Mesodermal cell (in vitro differentiated cells): ENCODE data around the gene APOM. TPM values are rescaled to one million over a fixed set of nuclear protein-coding genes. Genes with fewer than 3 reads are reported as not detected.

Source experiments
- H3K27ac ChIP-seq: 2 replicates; pipeline ENCODE4 v1.7.0; 2013; ENCODE audit warnings: mild to moderate bottlenecking, low read depth, low read length, moderate library complexity; ENCODE audit not compliant: severe bottlenecking
- H3K36me3 ChIP-seq: 2 replicates; pipeline ENCODE4 v1.7.1; 2013; ENCODE audit warnings: mild to moderate bottlenecking, low read length, moderate library complexity; ENCODE audit not compliant: control insufficient read depth, insufficient read depth
- H3K4me1 ChIP-seq: one replicate; pipeline ENCODE4 v1.7.1; 2013; ENCODE audit warnings: mild to moderate bottlenecking, low read length; ENCODE audit not compliant: insufficient read depth, control insufficient read depth, poor library complexity, severe bottlenecking
- H3K4me3 ChIP-seq: 2 replicates; pipeline ENCODE4 v1.7.0; 2013; ENCODE audit warnings: low read length, control low read depth, mild to moderate bottlenecking; ENCODE audit not compliant: insufficient read depth, poor library complexity, severe bottlenecking; ENCODE audit errors: extremely low read depth
- H3K9me3 ChIP-seq: 2 replicates; pipeline ENCODE4 v1.7.1; 2013; ENCODE audit warnings: mild to moderate bottlenecking, low read length, moderate library complexity; ENCODE audit not compliant: control insufficient read depth
- WGBS, 2 experiments: methylation state at CpG; one replicate each; pipeline ENCODE4 v1.1.5; 2013; ENCODE audit warnings: missing lambda C conversion rate in 2 of 2; ENCODE audit not compliant: insufficient coverage in 2 of 2; 5-methylcytosine and 5-hydroxymethylcytosine counted together
- polyA plus RNA-seq, 2 experiments: library from polyadenylated mRNA; stranded (reverse); fragments of 50-300 nt; gene quantifications; one replicate each; pipeline ENCODE4 v1.2.3, GENCODE V29; 2013

APOM gene
- 2.3 TPM for polyA plus RNA-seq (2013, experiment 1 of 2)
- polyA plus RNA-seq (2013, experiment 2 of 2), result 1.9 TPM

DNA sequence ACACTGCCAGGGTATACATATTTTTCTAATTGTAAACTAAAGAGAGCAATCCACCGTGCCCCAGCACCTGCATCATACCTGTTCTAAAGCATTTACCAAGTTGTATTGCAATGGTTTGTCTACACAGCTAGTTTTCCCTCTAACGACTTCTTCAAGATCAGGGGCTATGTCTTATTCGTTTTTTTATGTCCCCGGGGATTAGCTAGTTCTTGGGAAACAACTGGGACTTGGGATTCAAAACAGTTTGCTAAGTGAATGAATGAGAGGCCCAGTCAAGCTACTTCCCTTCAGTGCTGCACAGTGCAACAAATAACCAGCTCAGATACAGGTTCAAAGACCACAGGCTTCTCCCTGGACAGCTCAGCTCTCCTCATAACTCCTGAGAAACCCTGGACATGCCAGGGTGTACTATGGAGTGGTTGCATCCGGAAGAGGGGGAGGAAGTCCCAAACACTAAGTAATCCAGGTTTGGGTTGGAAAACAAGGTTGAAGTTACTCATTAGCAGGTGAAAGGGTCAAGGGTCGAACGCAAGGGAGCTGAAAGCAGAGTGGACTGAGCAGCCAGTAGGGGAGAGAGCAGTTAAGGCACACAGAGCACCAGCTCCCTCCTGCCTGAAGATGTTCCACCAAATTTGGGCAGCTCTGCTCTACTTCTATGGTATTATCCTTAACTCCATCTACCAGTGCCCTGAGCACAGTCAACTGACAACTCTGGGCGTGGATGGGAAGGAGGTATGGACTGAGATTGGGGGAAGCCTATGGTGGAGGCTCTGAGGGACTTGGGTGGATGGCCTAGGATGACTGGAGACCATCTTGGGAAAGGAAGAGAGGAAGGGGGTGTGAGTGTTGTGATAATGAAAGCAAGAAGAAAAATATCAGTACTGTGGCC is at the start of gene APOM:
TSS of gene APOM (plus strand) at position 546 of the 889 bp plus-strand sequence. CDS start at position 619, 73 bp downstream.
- no peaks in the 10 kb centered on the region for H3K9me3 ChIP-seq
- H3K27ac ChIP-seq, result no peak within 1 kb of the TSS

DNA sequence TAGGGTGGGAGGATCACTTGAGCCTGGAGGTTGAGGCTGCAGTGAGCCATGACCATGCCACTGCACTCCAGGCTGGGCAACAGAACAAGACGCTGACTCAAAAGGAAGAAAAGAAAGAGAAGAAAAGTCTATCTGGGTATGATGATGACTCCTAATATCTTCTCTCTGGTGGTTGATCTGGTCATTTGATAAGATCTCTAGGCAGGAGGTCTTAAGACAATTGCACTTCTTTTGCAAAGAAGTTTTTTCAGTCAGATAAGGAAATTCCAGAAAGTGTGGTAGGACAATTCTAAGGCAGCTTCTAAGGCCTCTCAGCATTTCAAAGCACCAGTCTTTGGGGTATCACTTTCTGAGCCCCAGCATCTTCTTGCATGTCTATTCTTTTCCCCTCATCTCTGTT is 48.4 kb upstream of the APOM start:
- Histone ChIP-seq H3K4me1 (no peaks in the 10 kb centered on the region), H3K27ac (no peak overlapping the region), H3K36me3 (no peaks in the 10 kb centered on the region), H3K4me3 (no peak overlapping the region), H3K9me3 (no peaks in the 10 kb centered on the region)
- WGBS, 2 experiments, result 80 to 83% methylated on average over 1 of the region's 1 CpG

More for the DNA sequence above, at the start of gene APOM:
- H3K36me3 ChIP-seq, result peaks cover 26% of the 10 kb centered on the region
- H3K4me3 ChIP-seq, result no peak within 1 kb of the TSS
- peaks cover 25% of the 10 kb centered on the region for H3K4me1 ChIP-seq
- WGBS, 2 experiments, result 90 to 96% methylated on average over 6 to 7 of the region's 8 CpGs

DNA sequence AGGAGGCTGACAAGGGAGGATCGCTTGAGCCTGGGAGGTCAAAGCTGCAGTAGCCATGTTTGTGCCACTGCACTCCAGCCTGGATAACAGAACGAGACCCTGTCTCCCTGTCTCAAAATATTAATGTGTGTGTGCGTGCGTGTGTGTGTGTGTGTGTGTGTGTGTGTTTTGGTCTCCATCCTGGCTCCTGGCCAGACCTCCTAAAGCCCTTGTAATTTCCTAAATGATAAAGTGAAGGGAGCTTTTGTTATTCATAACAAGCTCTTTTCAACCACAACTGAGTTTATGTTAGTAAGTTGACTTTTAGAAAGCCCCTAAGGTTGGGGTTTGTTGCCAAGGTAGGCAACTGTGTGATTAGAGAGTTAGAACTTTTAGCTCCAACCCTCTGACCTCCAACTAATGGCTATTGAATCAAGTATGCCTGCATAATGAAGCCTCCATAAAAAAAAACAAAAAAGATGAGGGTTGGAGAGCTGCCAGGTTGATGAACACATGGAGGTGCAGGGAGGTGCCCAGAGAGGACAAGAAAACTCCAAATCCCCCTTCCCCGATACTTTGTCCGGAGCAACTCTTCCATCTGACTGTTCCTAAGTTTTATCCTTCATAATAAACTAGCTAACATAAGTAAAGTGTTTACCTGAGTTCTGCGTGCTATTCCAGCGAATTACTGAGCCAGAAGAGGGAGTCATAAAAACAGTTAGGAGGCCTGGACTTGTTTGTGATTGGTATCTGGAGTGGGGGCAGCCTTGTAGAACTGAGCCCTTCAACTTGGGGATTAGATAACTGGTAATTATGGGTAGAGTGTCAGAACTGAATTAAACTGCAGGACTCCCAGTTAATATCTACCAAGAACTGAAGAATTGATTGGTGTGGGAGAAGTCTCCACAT is 45.9 kb upstream of the APOM start:
- WGBS, 2 experiments, result 93% methylated on average over 2 to 5 of the region's 8 CpGs
- Histone ChIP-seq H3K4me3 (no peak overlapping the region), H3K4me1 (no peaks in the 10 kb centered on the region), H3K27ac (no peak overlapping the region), H3K9me3 (no peaks in the 10 kb centered on the region), H3K36me3 (no peaks in the 10 kb centered on the region)

- 95 to 96% methylated on average over 4 of the region's 4 CpGs for WGBS, 2 experiments
- no peak overlapping the region for H3K27ac ChIP-seq
- H3K36me3 ChIP-seq, result no peaks in the 10 kb centered on the region
- no peaks in the 10 kb centered on the region for H3K4me1 ChIP-seq
- H3K9me3 ChIP-seq, result no peaks in the 10 kb centered on the region
- H3K4me3 ChIP-seq, result no peak overlapping the region
Measured at GRCh38 chr6:31610968-31611367, 44.7 kb upstream of the APOM start.

DNA sequence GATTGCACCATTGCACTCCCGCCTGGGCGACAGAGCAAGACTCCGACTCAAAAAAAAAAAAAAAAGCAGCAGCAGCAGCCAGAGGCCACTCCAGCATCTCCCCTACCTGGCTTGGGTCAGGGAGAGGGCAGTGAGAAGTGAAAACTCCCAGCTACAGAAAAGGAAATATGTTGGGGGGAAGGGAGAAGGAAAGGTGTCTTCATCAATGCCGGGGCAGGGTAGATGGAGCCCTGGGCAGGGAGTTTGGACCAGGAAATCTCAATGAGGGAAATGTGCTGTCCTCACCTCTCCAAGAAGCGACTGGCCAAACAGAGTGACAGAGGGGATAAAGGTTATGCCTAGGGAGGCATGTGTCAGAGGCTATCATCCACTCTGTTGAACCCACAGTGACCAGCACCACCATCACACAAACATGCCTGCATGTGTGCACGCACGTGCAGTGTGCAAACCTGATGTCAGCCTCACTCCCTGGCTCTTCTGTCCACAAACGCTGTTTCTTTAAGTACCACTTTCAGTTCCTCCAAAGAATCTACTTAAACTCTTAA is 41.5 kb upstream of the APOM start:
- WGBS, 2 experiments, result 97 to 100% methylated on average over 4 to 6 of the region's 8 CpGs
- H3K4me1 ChIP-seq, result no peaks in the 10 kb centered on the region
- H3K27ac ChIP-seq, result no peak overlapping the region
- no peaks in the 10 kb centered on the region for H3K9me3 ChIP-seq
- H3K4me3 ChIP-seq, result no peak overlapping the region
- H3K36me3 ChIP-seq, result no peaks in the 10 kb centered on the region

GRCh38 chr6:31614684-31615578 is 40.8 kb upstream of the APOM start, which contains the start of gene AIF1:
TSS of gene AIF1 (plus strand) at chr6:31615234. CDS start at chr6:31615330, 96 bp downstream.
- no peak within 1 kb of the TSS for H3K27ac ChIP-seq
- no peaks in the 10 kb centered on the region for H3K36me3 ChIP-seq
- no peaks in the 10 kb centered on the region for H3K4me1 ChIP-seq
- H3K9me3 ChIP-seq, result no peaks in the 10 kb centered on the region
- WGBS, 2 experiments, result 72 to 80% methylated on average over 1 to 2 of the region's 6 CpGs
- no peak within 1 kb of the TSS for H3K4me3 ChIP-seq

DNA sequence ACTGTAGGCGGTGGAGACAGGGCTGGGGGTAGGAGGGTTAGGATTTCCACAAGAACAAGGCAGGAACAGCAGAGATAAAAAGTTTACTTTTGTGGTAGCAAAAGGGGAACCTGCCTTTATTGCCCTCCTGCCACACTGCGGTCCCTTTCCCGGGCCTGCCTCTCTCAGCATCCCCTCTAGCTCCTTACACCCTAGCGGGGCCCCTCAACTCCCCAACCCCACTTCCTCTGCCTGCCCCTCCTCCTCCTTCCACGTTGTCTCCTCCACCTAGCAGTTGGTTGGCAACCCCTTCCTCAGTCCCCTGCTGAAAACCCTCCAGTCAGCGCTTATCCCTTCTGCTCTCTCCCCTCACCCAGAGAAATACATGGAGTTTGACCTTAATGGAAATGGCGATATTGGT is 39.9 kb upstream of the APOM start:
- 66 to 76% methylated on average over 5 to 6 of the region's 7 CpGs for WGBS, 2 experiments
- no peaks in the 10 kb centered on the region for H3K36me3 ChIP-seq
- H3K27ac ChIP-seq, result no peak overlapping the region
- no peak overlapping the region for H3K4me3 ChIP-seq
- no peaks in the 10 kb centered on the region for H3K9me3 ChIP-seq
- no peaks in the 10 kb centered on the region for H3K4me1 ChIP-seq

GRCh38 chr6:31617010-31617409 is 38.7 kb upstream of the APOM start:
- Histone ChIP-seq H3K36me3 (peaks cover 3% of the 10 kb centered on the region), H3K4me3 (no peak overlapping the region), H3K4me1 (peaks cover 3% of the 10 kb centered on the region), H3K27ac (no peak overlapping the region), H3K9me3 (no peaks in the 10 kb centered on the region)
- WGBS, 2 experiments, result 80 to 100% methylated on average over 1 to 2 of the region's 2 CpGs

DNA sequence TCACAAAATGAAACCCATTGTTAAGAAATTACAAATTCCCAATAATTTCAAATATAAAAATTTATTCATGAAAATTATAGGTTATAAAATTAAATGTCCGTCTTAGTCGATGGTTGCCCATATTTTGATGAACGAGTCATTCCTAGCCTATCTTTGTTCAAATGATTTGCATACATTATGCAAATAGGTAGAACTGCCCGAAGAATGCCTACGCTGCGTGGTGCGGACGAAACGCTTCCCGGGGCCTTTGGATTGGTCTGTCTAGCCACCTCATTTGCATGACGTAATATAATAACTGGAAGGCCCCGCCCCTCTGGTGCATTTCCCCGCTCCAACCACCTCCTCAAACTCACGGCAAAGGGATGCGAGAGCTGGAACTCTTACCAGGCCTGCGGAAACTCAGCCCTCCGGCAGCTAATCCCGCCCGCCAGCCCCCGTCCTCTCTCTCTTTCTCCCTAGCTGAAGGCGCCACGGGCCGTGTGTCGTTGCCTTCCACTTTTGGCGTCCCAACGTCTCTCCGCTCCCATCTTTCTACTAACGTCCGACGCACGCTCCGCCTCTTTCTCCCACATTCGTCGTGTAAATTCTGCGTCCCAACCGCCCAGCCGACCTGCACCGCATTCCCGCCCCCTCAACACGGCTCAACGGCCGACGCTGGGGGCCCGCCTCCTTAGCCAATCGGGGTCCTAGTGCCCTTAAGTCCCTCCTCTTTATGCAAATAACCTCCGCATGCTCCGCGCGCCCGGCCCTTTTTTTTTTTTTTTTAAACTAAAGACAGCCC is 35.7 kb upstream of the APOM start:
- H3K4me1 ChIP-seq, result peaks cover 13% of the 10 kb centered on the region
- H3K36me3 ChIP-seq, result peaks cover 32% of the 10 kb centered on the region
- H3K9me3 ChIP-seq, result no peaks in the 10 kb centered on the region
- H3K27ac ChIP-seq, result peak overlapping the region; percentile 99
- WGBS, 2 experiments, result 0 to 1% methylated on average over 40 of the region's 50 CpGs
- peak overlapping the region; percentile 90 for H3K4me3 ChIP-seq
